ENCODE results near the gene MXRA8.
"Not testable (repeated sequence)": the region's sequence is repeated elsewhere in the genome, so short reads cannot be mapped to it uniquely, and the experiment has no call there.

The MXRA8 gene, protein sequence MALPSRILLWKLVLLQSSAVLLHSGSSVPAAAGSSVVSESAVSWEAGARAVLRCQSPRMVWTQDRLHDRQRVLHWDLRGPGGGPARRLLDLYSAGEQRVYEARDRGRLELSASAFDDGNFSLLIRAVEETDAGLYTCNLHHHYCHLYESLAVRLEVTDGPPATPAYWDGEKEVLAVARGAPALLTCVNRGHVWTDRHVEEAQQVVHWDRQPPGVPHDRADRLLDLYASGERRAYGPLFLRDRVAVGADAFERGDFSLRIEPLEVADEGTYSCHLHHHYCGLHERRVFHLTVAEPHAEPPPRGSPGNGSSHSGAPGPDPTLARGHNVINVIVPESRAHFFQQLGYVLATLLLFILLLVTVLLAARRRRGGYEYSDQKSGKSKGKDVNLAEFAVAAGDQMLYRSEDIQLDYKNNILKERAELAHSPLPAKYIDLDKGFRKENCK

DNA sequence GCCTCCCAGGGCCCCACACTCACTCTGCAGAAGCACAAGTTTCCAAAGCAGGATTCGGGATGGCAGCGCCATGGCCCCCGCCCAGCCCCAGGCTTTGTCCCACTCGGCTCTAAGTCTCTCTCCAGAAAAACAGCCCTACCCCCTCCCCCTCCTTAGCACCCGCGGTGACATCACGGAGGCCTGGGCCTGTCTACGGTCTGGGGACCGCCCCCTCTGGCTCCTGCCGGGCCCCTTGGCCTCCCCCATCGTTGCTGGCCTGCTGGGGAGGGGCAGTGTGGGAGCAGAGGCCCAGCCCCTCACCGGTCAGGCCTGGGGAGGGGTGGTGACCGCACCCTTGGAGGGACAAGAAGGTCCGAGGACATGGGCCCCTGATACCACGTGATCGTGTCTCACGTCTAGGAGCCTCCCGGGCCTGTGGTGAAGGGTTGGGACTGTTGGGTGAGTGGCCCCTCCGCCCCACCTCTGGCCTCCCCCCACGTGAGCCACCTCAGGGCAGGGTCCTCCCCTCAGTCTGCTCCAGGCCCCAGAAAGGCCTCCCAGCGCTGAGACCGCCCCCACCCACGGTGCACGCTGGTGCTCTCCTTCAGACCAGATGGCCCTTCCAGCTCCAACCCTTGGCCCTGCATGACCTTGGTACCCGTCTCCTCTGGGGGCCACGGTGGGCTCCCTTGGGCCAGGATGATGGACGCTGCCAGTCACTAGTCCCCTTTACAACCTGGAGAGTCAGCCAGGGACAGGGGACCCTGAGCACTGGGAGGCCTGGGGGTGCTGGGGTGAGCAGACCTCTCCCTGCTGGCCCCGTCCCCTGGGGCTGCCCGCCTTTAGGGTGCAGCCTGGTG lies at the start of gene MXRA8:
Gene MXRA8, minus strand, starts transcription at position 123 of the 839 bp plus-strand sequence. Its CDS starts 51 bp downstream, at position 72.
- DNase-seq = peak; percentile 49

DNA sequence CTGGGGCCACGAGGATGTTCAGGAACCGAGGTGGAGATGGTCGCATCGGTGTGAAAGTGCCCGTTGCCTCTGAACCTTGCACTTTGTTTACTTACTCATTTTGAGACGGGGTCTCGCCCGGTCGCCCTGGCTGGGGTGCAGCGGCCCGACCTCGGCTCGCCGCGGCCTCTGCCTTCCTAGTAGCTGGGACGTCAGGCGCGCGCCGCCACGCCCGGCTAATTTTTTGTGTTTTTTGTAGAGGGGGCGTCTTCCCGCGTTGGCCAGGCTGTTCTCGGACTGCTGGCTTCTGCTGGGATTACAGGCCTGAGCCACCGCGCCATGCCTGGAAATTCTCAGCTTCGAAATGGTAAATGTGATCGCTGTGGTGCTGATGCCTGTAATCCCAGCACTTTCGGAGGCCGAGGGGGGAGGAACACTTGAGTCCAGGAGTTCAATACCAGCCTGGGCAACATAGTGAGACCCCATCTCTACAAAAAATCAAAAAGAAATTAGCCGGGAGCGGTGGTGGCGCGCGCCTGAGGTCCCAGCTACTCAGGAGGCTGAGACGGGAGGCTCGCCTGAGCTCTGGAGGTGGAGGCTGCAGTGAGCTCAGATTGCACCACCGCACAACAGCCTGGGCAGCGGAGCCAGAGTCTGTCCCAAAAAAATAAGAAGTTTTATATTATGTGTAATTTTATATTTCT lies 49.4 kb upstream of the MXRA8 start:
- DNase-seq = peak; percentile 27

DNA sequence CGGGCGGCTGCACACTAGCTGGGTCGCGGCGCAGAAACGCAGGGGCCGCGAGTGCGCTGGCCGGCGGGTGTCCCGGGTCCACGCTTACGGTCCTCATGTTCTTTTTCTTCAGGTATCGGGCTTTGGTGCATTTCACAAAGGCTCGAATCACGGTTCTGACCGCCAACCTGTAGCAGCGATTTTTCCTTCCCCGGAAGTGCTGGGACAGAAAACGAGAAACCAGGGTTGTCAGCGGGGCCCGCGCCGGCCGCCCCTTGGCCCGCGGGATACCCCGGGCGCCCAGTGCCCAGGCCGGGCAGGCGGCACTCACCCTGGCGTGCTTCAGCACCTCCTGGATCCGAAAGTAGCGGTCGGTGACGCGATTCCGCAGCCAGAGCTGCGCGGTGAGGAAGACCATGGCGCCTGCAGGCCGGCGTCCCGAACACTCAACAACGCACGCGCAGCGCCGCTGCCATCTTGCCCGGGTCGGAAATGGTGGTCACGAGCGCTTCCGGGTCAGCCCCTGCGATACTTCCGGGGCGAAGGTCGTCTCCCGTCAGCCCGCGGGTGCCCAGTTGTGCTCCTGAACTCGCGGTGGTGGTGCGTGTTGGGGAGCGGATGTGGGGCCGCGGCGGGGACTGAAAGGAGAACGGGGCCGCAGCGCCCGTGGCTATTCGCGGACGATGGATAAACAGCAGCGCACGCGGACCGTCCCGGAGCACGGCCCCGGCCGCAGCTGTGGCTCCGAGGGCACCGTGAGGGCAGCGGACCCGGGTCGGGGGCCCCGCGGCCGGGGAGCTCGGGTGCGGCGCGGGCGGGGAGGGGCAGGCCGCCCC lies 48.7 kb upstream of the MXRA8 start, which contains the start of gene MRPL20:
Gene MRPL20, minus strand, starts transcription at position 473 of the 815 bp plus-strand sequence. Its CDS starts 76 bp downstream, at position 397.
- peak; percentile 94 for DNase-seq

DNA sequence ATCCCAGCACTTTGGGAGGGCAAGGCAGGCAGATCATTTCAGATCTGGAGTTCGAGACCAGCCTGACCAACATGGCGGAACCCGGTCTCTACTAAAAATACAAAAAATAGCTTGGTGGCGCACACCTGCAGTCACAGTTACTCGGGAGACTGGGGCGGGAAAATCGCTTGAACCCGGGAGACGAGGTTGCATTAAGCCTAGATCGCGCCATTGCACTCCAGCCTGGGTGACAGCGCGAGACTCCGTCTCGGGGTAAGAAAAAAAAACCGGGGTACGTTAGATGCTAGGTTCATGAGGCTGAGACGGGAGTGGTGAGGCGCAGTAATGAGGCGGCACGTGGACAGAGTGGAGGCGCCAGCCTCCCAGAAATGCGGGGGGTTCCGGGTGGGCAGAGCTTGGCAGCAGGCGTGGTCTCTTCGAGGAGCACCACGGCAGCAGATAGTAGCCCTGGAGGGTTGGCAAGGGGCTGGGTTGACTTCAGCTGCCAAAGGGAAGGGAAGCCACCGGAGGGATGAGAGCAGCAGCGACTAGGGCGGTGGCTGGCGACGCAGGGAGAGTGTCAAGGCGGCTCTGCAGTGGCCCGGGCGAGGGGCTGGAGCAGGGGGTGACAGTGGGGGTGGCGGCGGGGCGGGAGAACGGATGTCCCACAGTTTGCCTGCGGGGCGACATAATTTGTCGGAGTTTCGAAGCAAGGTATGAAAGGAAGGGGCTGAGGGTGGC lies 47.9 kb upstream of the MXRA8 start:
- no peak for DNase-seq

DNA sequence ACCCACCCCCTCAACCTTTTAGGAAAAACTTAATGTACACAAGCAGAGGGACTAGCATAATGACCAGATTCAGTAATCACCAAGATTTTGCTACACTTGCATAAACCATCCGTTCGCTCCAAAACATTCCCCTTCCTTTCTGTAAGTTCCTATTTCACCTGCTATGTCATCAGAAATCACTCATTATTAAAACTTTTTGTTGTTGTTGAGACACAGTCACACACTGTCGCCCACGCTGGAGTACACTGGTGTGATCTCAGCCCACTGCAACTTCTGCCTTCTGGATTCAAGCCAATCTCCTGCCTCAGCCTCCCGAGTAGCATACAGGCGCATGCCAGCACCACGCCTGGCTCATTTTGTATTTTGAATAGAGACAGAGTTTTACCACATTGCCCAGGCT lies 45.3 kb upstream of the MXRA8 start:
- DNase-seq = no peak

DNA sequence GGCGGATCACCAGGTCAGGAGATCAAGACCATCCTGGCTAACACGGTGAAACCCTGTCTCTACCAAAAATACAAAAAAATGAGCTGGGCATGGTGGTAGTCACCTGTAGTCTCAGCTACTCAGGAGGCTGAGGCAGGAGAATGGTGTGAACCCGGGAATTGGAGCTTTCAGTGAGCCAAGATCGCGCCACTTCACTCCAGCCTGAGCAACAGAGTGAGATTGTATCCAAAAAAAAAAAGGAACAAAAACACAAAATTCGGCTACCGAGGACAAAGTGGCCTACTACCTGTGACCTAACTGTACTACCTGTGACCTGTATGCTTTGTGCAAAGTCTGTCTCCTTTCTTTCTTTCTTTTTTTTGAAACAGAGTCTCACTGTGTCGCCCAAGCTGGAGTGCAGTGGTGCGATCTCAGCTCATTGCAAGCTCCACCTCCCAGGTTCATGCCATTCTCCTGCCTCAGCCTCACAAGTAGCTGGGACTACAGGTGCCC lies 44.6 kb upstream of the MXRA8 start:
- not testable (repeated sequence) for DNase-seq

DNA sequence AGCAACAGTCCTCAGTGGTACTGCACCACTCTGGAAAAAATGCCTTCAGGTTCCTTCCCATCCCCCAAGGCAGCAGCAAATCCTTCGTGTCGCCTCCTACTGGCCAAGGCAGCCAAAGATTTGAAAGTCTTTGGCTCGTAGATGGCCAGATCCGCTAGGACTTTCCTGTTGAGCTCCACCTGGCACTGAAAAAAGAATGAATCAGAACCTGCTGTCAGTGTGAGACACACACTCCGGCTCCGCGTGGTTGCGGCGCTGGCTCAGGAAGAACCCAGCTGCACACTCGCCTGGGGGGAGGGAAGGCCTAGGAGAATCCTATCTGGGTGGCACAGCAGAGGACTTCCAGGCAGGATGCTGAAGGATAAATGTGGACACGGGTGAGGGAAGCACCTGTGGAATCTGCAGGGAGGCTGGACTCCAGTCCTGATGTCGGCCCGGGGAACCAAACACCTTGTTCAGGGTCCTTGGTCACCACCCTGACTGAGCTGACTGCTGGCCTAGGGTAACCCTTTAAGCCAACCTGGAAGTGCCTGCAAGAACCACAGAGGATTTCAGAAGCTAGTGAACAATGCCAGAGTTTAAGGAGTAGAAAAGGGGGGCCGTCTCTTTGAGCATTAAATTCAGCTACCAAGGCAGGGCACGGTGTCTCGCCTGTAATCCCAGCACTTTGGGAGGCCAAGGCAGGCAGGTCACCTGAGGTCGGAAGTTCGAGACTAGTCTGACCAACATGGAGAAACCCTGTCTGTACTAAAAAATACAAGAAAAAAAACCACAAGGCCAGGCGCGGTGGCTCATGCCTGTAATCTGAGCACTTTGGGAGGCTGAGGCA lies 43.9 kb upstream of the MXRA8 start:
- DNase-seq = peak; percentile 67

DNA sequence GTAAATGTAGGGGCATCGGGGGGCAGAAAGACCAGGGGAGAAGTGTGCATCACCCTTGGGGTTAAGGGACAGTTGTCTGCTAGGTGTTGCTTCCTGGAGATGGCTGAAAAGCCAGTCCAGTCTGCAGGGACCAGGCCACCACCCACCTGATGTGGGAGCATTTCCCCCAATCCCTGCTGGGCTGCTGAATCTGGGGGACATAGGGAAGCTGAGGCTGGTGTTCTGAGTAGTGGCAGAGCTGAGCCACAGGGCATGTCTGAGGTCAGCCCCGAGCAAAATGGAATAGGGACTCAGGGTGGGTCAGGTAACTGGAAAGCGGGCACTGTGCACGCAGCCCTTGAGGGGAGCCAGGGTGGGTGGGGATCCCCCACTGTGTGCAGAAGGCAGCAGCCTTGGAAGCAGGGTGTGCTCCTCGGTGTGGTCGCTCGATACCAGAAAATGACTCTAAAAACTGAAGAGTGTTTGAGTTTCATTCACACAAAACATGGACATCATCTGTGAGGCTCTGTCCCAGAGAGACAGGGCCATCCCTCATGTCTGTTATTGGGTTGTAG lies 43.2 kb upstream of the MXRA8 start:
- DNase-seq = no peak

DNA sequence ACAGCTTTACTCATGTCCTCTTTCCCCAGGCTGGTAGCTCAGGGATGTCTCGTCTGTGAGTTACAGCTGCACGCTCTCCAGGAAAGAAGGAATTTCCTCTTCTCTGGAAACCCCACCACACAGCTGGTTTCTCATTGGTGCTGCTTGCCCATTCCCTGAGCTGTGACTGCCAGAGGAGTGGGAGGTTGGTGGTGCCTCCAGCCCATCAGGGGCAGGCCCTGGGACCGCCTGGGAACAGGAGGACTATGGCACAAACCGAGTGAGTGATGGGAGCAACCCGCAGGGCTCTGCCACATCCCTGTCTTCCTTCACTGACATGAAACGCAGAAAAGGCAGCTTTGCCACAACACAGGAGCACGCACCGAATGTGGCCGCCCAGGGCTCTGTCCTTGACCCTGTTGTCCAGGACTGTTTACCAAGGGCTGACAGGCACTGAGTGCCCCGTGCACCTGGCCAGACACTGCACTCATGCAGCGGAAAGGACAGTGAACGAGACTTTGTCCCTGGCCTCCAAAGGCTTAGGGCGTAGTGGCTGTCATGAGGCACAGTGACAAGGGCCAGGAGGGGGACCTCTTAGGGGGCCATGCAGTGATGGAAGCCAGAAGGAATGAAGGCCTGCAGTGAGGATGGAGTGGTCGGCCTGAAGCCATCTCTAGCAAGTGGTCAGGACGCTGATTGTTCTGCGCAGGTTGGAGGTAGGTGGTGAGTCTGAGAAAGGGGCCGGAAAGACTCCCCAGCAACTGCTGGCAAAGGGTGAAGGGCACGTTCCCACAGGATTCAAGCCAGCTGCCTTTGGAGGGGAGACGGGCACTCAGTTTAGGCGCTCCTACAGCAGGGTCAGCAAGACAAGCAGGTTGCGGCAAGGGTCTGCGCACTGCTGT lies 42.5 kb upstream of the MXRA8 start:
- DNase-seq = no peak

DNA sequence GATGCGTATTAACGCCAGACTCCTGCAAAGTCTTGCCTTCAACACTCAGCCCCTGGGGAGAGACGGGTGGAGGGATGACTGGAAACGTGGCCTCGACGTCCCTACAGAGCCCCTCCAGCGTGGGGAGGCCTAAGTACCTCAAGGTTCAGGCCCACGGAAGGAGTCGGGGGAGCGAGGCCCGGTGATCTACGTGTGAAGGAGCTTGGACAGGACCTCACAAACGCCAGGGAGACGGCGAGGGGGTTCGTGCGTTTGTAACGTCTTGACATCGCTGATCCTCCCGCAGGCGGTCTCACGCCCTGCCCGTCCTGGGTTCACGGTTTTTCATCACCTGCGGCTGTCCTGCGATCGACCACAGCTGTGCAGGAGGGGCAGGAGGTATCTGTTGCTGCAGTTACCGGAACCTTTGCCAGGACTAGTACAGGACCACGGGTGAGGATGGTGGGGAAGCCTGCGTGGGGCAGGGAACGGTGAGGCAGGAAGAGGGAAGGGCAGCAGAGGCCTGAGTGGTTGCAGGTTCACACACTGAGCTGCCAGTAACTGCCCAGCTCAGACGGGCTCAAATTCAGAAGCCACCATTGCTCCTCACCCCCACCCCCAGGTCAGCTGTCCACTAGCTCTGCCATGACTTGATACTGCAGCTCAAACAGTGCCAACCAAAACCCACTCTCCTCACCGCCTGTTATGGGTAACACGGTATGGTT lies 41.7 kb upstream of the MXRA8 start:
- DNase-seq = peak; percentile 59

DNA sequence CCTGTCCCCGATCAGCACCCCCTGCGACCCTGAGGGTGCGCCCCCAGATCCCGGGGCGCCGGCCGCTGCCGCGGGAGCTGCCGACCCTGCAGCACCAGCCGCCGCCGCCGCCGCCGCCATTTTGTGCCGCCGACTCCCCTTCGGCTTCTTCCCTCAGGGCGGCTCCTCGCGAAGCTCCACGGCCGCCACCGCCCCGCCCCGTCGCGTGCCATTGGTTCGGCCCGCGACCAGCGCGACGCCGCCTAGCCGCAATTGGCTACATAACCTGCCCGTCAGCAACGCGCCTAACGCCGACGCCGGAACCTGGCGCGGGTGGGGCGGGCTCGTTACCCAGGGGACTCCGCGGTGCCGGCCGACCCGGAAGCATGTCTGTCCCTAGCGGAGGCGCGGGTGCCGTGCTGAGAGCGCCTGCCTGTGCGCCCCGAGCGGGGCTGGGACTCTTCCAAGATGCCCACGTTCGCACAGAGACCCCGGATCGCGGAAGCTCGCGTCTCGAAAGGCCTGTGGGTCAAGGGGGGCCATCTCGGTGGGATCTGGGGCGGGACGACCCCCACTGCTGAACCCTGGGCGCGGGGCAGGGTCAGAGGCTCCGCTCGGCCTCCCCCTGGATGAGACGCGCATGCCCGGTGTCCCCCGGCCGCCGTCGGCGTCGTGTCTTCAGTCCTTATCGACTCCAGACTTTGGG lies 41.0 kb upstream of the MXRA8 start, which contains the start of gene CCNL2:
Gene CCNL2, minus strand, starts transcription at position 149 of the 685 bp plus-strand sequence. Its CDS starts 29 bp downstream, at position 120.
- peak; percentile 99 for DNase-seq

DNA sequence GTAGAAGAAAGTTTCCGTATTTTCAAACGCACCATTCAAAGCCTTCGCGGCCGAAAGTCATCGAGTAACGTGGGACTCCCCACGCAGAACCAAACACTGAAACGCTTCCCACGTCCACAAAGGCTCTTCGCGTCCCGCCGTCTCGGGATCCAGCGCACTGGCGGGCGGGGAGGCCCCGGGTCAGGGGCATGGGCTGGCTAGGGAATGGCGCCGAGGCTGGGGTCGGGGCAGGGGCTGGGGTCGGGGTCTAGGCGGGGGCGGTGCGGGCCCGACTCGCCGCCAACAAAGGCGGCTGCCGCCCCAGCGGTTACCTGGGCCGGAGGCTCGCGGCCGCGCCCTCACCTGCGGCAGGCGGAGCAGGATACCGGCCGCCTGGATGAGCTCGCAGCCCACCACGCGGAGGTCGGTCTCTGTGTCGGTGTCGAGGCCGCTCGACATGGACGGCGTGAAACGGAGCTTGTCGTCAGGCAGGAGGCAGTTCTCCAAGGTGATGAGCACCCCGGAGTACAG lies 40.4 kb upstream of the MXRA8 start:
- no peak for DNase-seq

DNA sequence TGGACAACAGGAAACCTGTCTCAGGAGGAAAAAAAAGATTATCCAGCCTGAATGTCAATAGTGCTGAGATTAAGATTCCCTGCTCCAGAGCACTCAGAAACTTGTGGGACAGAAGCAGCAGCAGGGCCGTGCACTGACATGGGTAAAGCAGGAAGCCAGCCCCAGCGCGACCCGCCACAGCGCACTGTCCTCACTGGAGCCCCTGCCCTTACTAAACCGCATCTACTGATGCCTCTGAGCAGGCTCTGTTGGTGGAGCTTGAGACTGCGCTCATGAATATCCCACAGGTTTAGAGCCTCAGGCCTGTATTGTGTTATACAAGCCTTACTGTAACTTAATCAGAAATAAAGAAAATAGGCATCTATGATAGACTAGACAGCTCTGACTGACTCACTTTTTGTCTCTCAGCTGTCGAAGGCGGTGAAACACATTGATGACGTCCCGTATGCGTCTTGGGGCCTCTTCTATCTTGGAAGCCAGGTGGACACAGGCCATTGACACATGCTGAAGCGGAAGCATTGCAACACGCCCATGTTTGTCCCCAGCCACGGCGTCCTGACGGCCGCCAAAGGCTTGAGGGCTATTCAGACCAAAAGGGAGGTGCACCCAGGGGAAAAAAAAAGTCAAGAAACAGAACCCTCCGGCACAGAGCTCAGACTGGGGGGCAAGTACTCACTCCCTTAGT lies 39.6 kb upstream of the MXRA8 start:
- DNase-seq = peak; percentile 49

DNA sequence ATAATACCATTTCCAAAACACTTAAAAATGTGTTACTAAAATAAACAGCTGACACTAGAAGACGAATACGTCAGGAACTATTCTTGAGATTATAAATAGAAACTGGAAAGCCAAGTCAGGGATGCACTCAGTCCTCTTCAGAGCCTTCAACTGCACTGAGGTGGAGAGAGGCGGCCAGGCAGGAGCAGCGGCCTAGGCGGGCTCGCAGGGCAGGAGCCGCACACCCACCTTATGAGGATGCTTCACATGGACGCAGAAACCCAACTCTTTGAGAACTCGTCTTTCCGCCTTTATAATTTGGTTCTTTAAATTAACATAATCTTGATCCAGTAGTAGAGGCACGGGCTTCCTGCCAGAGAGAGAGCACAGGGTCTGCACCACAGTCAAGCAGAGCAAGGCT lies 36.8 kb upstream of the MXRA8 start:
- DNase-seq = no peak

DNA sequence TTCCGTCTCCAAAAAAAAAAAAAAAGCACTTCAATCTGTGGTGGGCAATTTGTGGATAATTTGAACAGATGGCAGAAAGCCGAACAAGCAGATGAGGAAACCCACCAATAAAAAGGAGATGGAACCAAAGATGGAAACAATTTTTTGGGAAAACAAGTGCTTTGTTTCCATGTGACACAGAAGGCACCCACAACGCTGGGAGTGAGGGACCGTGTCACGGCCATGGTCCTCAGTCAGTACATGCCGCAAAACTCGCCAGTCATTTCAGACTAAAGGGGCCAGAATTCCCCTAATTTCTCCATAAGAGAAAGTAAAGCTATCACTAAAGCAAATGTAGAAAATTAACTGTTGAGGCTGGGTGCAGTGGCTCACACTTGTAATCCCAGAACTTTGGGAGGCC lies 35.8 kb upstream of the MXRA8 start:
- no peak for DNase-seq

DNA sequence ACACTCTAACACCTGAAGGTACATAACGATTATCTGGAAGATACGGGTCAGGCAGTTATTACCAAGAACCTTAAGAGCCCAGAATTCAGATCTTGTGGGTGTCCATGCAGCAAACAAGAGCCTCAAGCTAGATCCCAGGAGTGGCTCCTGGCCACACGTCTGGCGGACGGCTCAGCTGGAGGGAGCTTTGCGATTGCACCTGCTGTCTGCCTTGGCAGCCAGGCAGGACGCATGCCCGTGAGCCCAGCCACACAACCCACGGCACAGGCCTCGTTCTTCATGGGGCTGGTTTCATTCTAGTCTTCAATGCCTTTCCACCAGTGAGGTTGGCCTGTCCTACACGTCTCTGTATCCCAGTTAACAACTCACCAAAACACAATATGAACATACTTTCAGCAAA lies 35.1 kb upstream of the MXRA8 start:
- DNase-seq = no peak

DNA sequence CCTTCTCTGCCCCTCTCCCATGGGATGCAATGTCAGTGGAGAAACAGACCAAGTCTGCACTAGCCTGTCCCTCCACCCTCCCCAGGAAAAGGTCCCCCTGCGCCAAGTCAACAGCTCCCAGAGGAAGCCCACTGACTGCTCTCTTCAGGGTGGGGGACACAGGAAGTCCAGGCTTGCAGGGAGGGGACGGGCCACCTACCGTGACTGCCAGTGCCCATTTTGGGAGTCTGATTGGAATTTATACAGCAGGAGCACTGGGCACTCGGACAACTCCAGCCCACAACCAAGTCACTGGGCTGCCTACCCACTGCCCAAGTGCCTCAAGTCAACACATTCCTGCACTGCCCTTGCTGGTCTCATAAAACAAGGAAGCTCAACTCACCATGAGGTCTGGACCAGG lies 34.7 kb upstream of the MXRA8 start:
- no peak for DNase-seq

All from OCI-M1 (cell line).